ENCODE measurements around the gene GNPAT. TPM values are rescaled to one million over a fixed set of nuclear protein-coding genes. Genes with fewer than 3 reads are reported as not detected.

GNPAT gene
- total and polyA plus RNA-seq, 2 of the 8 experiments (the other 6 are each of a cell fraction or from before 2014, with no cell fraction given) = 22.9 to 47.4 TPM

- no peak overlapping the region for H3K9ac ChIP-seq (replicated peaks in 1 of 4; ENCODE audit: extremely low read depth in 1 of 4, low read depth in 3 of 4, low read length in 3 of 4)
- H3K4me1 ChIP-seq (replicated peaks in 1 of 4; ENCODE audit: control insufficient read depth in 3 of 4, insufficient read depth in 4 of 4, low read length in 3 of 4) = no peaks in the 10 kb centered on the region
- H4K91ac ChIP-seq (replicated peaks; ENCODE audit: insufficient read length, low read length) = no peak overlapping the region
- no peaks in the 10 kb centered on the region for H3K23me2 ChIP-seq (ENCODE audit: low read depth, low read length)
- no peak overlapping the region for H3K18ac ChIP-seq (ENCODE audit: extremely low read depth, low read length)
- no peak overlapping the region for H2BK12ac ChIP-seq (ENCODE audit: low read depth, low read length)
- ChIA-PET POLR2A (ENCODE audit: partially characterized antibody) (no interaction called here), CTCF (ENCODE audit: partially characterized antibody) (no interaction called here)
- H3K36me3 ChIP-seq (ENCODE audit: control insufficient read depth in 2 of 4, insufficient read depth in 4 of 4, low read length in 3 of 4) = peaks cover 0 to 2% (median 1%) of the 10 kb centered on the region in 4 experiments; a peak in 2 of 8 replicates
- H3K27me3 ChIP-seq (replicated peaks in 1 of 4; ENCODE audit: control insufficient read depth in 3 of 4, extremely low read depth in 1 of 4, insufficient read depth in 3 of 4, low read length in 3 of 4) = no peaks in the 10 kb centered on the region
- H3K79me1 ChIP-seq (ENCODE audit: low read depth, low read length) = no peaks in the 10 kb centered on the region
- H2BK120ac ChIP-seq (replicated peaks; ENCODE audit: low read depth, low read length) = no peak overlapping the region
- H4K8ac ChIP-seq (ENCODE audit: extremely low read depth, insufficient read depth, low read length) = no peak overlapping the region
- no peaks in the 10 kb centered on the region for H3K79me2 ChIP-seq (ENCODE audit: control insufficient read depth in 1 of 2, insufficient read depth in 2 of 2, low read length in 2 of 2)
- 85% methylated on average over 10 of the region's 10 CpGs; no CpG with 5 or more reads in 1 of the 2 experiments for WGBS, 2 experiments (ENCODE audit: extremely low coverage in 1 of 2, insufficient coverage in 1 of 2, insufficient read length in 1 of 2, insufficient replicate concordance in 2 of 2, low coverage in 1 of 2, low lambda C conversion rate in 2 of 2, missing lambda C conversion rate in 1 of 2)
- no peak overlapping the region for H3K14ac ChIP-seq (ENCODE audit: insufficient read length)
- FAIRE-seq (no peak), DNase-seq (ENCODE audit: low read depth in 1 of 2, low spot score in 2 of 2) (no peak)
- H3K56ac ChIP-seq (replicated peaks; ENCODE audit: insufficient read length, low read depth, low read length) = no peak overlapping the region
- H3K9me3 ChIP-seq (ENCODE audit: insufficient read depth in 2 of 2, low read depth in 1 of 2, low read length in 1 of 2) = no peaks in the 10 kb centered on the region
- no peak overlapping the region for H3K27ac ChIP-seq (ENCODE audit: low read depth, low read length)
- H3K4me3 ChIP-seq (ENCODE audit: extremely low read depth in 1 of 4, insufficient read depth in 2 of 4, low read depth in 3 of 4, low read length in 4 of 4) = no peak overlapping the region
- H4K20me1 ChIP-seq (replicated peaks in 1 of 2; ENCODE audit: control insufficient read depth in 1 of 2, insufficient read depth in 2 of 2, low read length in 2 of 2) = peaks cover 0 to 3% of the 10 kb centered on the region in 2 experiments
- H2BK5ac ChIP-seq (ENCODE audit: low read depth, low read length) = no peak overlapping the region
- no peak overlapping the region for H4K5ac ChIP-seq (ENCODE audit: insufficient read length, low read depth, low read length)
- no peak overlapping the region for H3K23ac ChIP-seq (ENCODE audit: insufficient read length)
- H2BK20ac ChIP-seq (ENCODE audit: low read length) = no peak overlapping the region
- no peak overlapping the region for H2BK15ac ChIP-seq (ENCODE audit: low read length)
- no peak overlapping the region for H2AK5ac ChIP-seq (ENCODE audit: low read depth, low read length)
- H3K4ac ChIP-seq (replicated peaks; ENCODE audit: insufficient read length, low read depth, low read length) = no peak overlapping the region
- no peak overlapping the region for H3K4me2 ChIP-seq (ENCODE audit: insufficient read depth in 1 of 2, low read depth in 2 of 2, low read length in 2 of 2)
- no peak overlapping the region for H2AFZ ChIP-seq (ENCODE audit: low read length)
- no peak for TF ChIP-seq RNF2 (IDR thresholded peaks at IDR 0.05; ENCODE audit: borderline replicate concordance, low read depth, low read length, missing control alignments, poor library complexity, severe bottlenecking)
Measured at GRCh38 chr1:231231511-231231910, 9.5 kb upstream of the GNPAT start.
